ENCODE data around the gene NBPF20.
"Not testable (repeated sequence)": the region's sequence is repeated elsewhere in the genome, so short reads cannot be mapped to it uniquely, and the experiment has no call there.

NBPF20 gene

GRCh38 chr1:145431363-145432256 is 6.2 kb upstream of the NBPF20 start:
- peak overlapping the region; percentile 24 for H3K4me3 ChIP-seq (ENCODE audit: low read depth, low read length)
- not testable (repeated sequence) for DNase-seq (ENCODE audit: low read depth)

GRCh38 chr1:145430830-145431229 is 5.4 kb upstream of the NBPF20 start:
- H3K4me3 ChIP-seq (ENCODE audit: low read depth, low read length); DNase-seq (ENCODE audit: low read depth): not testable (repeated sequence)

GRCh38 chr1:145429329-145429728 is 3.9 kb upstream of the NBPF20 start:
- not testable (repeated sequence) for H3K4me3 ChIP-seq (ENCODE audit: low read depth, low read length); DNase-seq (ENCODE audit: low read depth)

GRCh38 chr1:145424612-145425435 is 579 bp downstream of the NBPF20 start:
- peak overlapping the region; percentile 62 for H3K4me3 ChIP-seq (ENCODE audit: low read depth, low read length)
- not testable (repeated sequence) for DNase-seq (ENCODE audit: low read depth)

GRCh38 chr1:145415149-145415548 is 10.3 kb downstream of the NBPF20 start:
- not testable (repeated sequence) for DNase-seq (ENCODE audit: low read depth); H3K4me3 ChIP-seq (ENCODE audit: low read depth, low read length)

GRCh38 chr1:145407266-145407665 is 18.1 kb downstream of the NBPF20 start:
- H3K4me3 ChIP-seq (ENCODE audit: low read depth, low read length); DNase-seq (ENCODE audit: low read depth): not testable (repeated sequence)

- not testable (repeated sequence) for DNase-seq (ENCODE audit: low read depth)
These were observed 20.5 kb downstream of the NBPF20 start for GRCh38 chr1:145404949-145405348.

GRCh38 chr1:145400701-145401100 is 24.7 kb downstream of the NBPF20 start:
- DNase-seq (ENCODE audit: low read depth); H3K4me3 ChIP-seq (ENCODE audit: low read depth, low read length): not testable (repeated sequence)

More at GRCh38 chr1:145404949-145405348, 20.5 kb downstream of the NBPF20 start:
- not testable (repeated sequence) for H3K4me3 ChIP-seq (ENCODE audit: low read depth, low read length)

All from skeletal muscle cell (primary cell).